GM19351 (cell line): ENCODE results near the gene A3GALT2.
"Not testable (repeated sequence)": the region's sequence is repeated elsewhere in the genome, so short reads cannot be mapped to it uniquely, and the experiment has no call there.

Experiments used
- ATAC-seq: cut with Tn5 transposase; IDR thresholded peaks from one replicate; pipeline ENCODE4 v1.9.1; 2021; ENCODE audit warnings: mild to moderate bottlenecking, moderate library complexity; ENCODE audit not compliant: unreplicated experiment

The A3GALT2 gene

DNA sequence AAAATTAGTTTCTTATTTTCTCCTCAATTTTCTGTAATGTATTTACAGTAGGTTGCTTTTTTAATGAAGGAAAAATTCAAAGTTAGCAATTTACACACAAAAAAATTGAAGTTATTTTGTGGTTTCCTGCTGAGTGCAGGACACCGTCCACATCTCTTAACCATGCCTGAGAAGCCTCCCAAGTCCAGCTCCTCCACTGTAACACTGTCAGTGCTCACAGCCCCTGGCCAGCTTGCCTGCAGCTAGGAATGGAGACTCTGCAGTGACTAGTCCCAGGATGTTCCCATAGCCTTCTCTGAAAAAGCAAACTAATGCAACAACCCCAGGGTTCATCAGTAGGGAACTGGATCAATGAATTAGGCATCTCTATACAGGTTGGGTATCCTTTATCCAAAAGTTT lies 3.5 kb downstream of the A3GALT2 start:
- ATAC-seq: no peak

- no peak for ATAC-seq
Measured at GRCh38 chr1:33316601-33317000, 4.3 kb downstream of the A3GALT2 start.

GRCh38 chr1:33314416-33314815 lies 6.5 kb downstream of the A3GALT2 start:
- ATAC-seq: no peak

GRCh38 chr1:33312413-33312749 lies 8.5 kb downstream of the A3GALT2 start:
- no peak for ATAC-seq

- no peak for ATAC-seq
Measured at GRCh38 chr1:33311706-33312412, 9.0 kb downstream of the A3GALT2 start.

GRCh38 chr1:33310702-33311101 lies 10.2 kb downstream of the A3GALT2 start:
- no peak for ATAC-seq

DNA sequence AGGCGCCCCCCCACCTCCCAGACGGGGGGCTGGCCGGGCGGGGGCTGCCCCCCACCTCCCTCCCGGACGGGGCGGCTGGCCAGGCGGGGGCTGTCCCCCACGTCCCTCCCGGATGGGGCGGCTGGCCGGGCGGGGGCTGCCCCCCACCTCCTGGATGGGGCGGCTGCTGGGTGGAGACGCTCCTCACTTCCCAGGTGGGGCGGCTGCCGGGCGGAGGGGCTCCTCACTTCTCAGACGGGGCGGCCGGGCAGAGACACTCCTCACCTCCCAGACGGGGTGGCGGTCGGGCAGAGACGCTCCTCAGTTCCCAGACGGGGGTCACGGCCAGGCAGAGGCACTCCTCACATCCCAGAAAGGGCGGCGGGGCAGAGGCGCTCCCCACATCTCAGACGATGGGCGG lies 11.5 kb downstream of the A3GALT2 start:
- ATAC-seq: not testable (repeated sequence)

GRCh38 chr1:33307494-33307864 lies 13.4 kb downstream of the A3GALT2 start:
- ATAC-seq: no peak

DNA sequence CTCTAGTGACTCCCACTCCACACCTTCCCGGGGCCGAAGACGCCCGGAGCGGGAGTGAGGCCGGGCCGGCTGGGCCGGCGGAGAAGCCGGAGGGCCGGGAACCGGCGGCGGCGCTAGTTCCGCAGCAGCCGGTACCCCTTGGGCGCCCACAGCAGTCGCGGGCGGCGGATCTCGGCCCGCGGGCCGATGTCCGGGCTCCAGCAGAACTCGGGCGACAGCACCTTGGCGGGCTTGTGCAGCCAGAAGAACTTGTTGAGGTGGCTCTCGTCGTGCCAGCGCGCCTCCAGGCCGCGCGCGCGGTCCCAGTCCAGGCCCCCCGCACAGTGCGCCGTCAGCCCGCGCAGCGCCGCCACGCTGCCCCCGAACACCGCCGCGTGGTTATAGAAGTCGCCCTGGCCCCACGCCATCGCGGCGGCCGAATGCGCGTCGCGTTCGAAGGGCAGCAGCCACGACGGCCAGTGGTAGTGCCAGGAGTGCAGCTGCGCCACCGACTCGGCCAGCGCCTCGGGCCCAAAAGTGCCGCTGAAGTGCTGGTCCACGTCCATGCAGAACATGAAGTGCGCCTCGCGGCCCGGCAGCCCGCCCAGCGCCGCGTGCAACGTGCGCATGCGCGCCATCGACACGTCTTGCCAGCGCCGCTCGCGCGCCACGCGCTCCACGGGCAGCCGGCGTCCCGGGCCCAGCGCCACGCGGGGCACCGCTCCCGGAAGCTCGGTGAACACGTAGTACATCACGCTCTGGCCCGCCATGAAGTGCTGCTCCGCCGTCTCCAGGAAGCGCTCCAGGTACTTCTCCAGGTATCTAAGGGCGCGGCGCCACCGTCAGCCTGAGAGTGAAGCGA lies 14.0 kb downstream of the A3GALT2 start:
- ATAC-seq: no peak

GRCh38 chr1:33305816-33306652 lies 14.9 kb downstream of the A3GALT2 start:
- no peak for ATAC-seq

DNA sequence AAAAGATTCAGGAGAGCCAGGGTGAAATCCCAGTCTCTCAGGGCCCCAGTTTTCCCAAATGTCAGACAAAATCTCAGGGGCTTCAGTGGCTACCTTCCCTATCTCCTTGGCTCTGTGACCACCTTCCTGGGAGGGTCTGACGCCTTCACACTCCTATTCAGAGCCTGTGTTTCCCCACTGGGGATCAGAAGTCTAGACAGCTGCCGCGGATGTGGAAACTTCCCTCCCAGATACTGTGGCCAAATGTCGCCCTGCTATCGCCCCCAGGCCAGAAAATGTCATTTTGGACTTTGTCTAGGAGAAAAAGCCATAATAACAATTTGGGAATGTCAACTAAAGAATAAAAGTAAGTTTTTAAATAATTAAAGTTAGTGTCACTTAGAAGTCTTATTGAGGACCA lies 15.9 kb downstream of the A3GALT2 start:
- ATAC-seq: no peak

DNA sequence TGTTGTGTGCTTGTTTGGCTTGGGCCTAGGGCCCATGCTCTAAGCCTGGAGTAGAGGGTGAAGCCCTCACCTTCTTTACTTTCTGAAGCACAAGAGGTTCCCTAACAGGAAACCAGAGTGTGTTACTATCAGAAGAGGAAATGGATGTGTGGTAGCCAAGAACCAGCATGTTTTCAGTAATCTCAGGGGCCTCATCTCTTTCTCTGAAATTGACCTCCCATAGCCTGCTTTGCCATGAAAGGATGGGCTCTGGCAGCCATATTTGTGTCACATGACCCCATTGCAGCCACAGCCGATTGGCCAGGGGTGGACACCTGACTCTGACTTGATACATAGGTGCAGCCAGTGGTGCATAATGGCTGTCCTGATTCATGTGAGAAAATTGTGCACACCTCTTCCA lies 18.6 kb downstream of the A3GALT2 start:
- no peak for ATAC-seq

DNA sequence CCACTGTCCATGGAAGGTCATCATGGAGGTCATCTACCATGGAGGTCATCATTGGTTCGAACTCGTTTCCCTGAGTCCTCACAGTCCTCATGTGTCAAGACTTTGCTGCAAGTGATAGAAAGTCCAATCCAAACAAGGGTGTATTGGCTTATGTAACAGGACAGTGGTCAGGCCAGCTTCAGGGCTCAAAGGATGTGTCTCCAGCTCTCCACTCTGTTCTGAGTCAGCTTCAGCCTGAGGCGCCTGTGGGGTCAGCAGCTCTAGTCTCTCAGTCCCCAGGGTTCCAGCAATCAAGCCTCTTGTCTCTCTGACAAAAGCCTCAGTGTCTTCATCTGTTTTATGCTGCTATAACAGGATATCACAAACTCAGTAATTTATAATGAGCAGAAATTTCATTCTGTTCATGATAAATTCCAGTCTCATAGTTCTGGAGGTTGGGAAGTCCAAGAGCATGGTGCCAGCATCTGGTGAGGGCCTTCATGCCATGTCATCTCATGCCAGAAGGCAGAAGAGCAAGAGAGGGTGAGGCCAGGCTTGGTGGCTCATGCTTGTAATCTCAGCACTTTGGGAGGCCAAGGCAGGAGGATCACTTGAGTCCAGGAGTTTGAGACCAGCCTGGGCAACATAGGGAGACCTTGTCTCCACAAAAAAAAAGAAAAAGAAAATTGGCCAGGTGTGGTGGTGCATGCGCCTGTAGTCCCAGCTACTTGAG lies 19.5 kb downstream of the A3GALT2 start:
- no peak for ATAC-seq

- ATAC-seq: no peak
Measured at GRCh38 chr1:33300673-33301072, 20.2 kb downstream of the A3GALT2 start.

DNA sequence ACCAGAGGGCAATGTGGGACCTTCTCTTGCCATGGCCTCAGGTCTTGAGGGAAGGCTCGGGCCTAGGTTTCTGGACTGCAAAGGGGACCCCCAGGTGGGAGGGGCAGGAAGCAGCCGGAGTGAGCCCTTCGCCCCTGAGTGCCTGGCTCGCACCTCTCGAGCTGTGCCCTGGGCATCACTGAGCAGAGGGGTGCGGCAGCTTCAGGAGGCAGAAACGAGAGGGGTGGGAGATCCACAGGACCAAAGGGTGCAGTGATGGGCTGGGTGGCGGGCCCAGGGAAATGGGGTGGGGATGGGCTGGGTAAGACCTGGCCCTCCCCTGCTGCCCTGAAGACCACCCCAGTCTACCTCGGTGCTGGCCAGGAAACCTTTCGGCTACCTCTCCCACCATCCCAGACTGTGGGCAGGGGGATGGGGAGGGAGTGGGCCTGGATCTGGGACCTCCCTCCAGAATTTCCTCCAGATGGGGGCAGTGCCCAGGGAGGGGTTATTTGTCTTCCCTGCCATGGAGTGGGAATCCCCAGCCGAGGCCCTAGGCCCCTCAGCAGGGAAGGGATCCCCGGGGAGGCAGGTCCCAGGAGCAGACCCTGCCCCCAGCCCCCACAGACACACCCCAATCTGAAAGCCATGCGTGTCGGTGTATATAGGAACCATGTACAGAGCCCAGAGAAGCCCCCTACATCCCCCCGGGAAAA lies 21.3 kb downstream of the A3GALT2 start:
- ATAC-seq: no peak

- peak; percentile 75 for ATAC-seq
Measured at GRCh38 chr1:33298623-33299277, 22.1 kb downstream of the A3GALT2 start.

DNA sequence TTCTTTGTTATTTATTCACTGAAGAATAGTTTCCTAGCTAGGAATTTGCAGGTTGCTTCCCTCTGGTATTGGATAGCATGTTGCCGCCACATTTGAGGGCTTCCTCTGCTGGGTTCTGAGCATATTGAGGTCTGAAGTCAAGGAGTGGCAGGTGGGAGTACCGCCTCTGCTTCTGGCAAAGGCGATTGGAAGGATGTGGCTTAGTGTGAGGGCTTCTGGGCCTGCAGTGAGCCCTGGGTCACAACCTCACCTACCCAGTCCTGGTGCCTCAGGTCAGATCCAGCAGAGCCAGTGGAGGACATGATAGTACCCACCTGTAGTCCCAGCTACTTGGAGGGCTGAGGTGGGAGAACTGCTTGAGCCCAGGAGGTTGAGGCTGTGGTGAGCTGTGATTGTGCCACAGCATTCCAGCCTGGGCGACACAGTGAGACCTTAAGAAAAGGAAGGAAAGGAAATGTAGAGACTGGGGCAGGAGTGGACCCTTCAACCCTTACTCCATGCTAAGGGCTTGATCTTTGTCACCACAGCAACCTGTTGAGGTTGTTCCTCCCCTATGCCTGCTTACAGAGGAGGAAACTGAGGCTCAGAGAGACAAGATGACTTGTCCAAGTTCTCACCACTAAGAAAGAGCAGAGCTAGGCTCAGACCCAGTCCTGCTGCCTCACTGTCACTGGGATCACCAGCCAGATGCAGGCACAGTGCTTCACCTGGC lies 22.8 kb downstream of the A3GALT2 start:
- no peak for ATAC-seq

DNA sequence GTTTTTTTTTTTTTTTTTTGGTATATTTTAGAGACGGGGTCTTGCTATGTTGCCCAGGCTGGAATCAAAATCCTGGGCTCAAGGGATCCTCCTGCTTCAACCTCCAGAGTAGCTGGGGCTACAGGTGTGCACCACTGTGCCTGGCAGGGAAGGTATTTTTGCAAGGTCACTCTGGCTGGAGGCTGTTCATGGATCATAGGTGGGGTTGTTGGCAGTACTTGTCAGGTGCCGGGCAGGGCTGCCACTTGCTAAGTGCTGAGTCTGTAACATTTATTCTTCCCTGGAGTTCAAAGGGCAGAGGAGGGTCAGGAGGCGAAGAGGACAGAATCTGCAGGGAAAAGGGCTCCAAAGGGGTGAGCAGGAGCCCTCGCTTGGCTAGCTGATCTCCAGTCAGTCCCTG lies 24.1 kb downstream of the A3GALT2 start:
- ATAC-seq: no peak

DNA sequence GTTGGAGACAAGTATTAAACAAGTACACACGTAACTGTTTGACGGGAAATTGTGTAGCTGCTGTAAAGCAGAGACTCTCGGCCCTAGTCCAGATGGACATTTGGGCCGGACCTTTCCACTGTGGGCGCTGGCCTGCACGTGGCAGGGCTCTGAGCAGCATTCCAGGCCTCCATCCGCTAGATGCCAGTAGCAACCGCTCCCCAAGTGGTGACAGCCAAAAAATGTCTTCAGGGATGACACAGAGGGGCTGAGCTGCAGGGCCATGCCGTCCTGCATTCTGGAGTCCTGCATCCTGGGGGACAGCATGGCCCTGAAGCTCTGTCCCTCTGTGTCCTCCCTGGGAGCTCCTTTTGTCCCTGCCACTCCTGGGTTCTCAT lies 24.8 kb downstream of the A3GALT2 start:
- no peak for ATAC-seq
